BLaER1 (cell line): Measurements from ENCODE around the gene TBX4.
A peak's percentile ranks its signal among the peaks of the same experiment; 100 is the strongest.

ENCODE experiments used
- H3K27ac ChIP-seq: shearing (Covaris generic); formaldehyde crosslinking; 2 replicates; pipeline ENCODE4 v1.8.1; 2022
- H3K27me3 ChIP-seq: shearing (Covaris generic); formaldehyde crosslinking; 2 replicates; pipeline ENCODE4 v1.8.1; 2022
- H3K36me3 ChIP-seq: shearing (Covaris generic); formaldehyde crosslinking; 2 replicates; pipeline ENCODE4 v1.8.1; 2022
- H3K4me1 ChIP-seq: shearing (Covaris generic); formaldehyde crosslinking; 2 replicates; pipeline ENCODE4 v1.8.1; 2022
- H3K4me2 ChIP-seq: shearing (Covaris generic); formaldehyde crosslinking; 2 replicates; pipeline ENCODE4 v1.8.1; 2022
- H3K4me3 ChIP-seq: shearing (Covaris generic); formaldehyde crosslinking; 2 replicates; pipeline ENCODE4 v1.8.1; 2022
- H3K9ac ChIP-seq: shearing (Covaris generic); formaldehyde crosslinking; 2 replicates; pipeline ENCODE4 v1.8.1; 2022
- H3K9me3 ChIP-seq: shearing (Covaris generic); formaldehyde crosslinking; 2 replicates; pipeline ENCODE4 v1.8.1; 2022
- H4K20me1 ChIP-seq: shearing (Covaris generic); formaldehyde crosslinking; 2 replicates; pipeline ENCODE4 v1.8.1; 2022
- Cebpa-rat ChIP-seq: shearing (Covaris generic); IDR thresholded peaks from 2 replicates; pipeline ENCODE4 v1.8.1; 2022

The TBX4 gene

DNA sequence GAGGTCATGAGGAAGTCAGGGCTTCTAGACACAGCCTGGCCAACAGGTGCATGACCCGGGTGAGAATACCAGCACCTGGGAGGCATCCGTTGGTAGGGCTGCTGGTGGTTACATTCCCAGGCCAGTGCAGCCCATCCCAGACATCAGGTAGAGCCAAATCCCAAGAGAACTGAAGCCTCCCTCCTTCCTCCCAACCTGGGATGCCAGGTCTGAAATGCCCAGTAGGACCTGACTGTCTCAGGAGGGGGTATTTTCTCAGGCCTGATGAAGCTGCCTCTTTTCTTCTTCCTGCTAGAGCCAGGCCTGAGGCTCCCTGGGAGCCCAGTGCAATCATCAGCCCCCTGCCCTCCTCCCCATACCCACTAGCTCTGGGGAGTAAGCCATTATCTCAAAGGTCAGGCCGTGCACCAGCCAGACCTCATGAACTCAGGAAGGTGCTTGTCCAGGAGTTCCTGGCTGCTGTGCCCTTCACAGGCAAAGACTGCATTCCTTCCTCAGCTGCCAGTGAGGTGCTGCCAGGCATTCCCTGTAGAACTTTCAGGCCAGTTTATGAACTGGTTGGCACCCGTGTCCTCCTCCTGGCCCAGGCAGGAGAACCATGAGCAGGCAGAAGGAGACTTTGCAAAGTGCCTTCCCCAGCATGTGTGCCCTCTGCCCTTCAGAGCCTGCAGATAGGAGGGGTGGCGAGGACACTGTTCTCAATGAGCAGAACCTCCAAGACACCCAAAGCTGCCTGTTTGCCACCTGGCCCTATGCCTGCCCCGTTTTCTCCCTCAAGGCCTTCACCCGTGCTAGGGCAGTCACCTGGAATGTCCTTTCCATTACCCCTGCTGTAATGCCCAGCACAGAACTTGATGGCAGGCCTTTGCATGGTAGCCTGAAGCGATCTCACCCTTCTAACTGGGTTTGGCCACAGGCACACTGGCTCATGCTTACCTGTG is 45.0 kb upstream of the TBX4 start:
- no peaks in the 10 kb centered on the region; the same call in 1 of the 2 replicates for H3K9me3 ChIP-seq
- no peak overlapping the region for H3K4me2 ChIP-seq
- H3K36me3 ChIP-seq: no peaks in the 10 kb centered on the region
- peaks cover 79% of the 10 kb centered on the region for H4K20me1 ChIP-seq
- H3K4me3 ChIP-seq: no peak overlapping the region
- no peak overlapping the region for H3K9ac ChIP-seq
- peaks cover 54% of the 10 kb centered on the region for H3K4me1 ChIP-seq
- no peak for TF ChIP-seq Cebpa-rat
- peaks cover 100% of the 10 kb centered on the region for H3K27me3 ChIP-seq
- H3K27ac ChIP-seq: no peak overlapping the region

DNA sequence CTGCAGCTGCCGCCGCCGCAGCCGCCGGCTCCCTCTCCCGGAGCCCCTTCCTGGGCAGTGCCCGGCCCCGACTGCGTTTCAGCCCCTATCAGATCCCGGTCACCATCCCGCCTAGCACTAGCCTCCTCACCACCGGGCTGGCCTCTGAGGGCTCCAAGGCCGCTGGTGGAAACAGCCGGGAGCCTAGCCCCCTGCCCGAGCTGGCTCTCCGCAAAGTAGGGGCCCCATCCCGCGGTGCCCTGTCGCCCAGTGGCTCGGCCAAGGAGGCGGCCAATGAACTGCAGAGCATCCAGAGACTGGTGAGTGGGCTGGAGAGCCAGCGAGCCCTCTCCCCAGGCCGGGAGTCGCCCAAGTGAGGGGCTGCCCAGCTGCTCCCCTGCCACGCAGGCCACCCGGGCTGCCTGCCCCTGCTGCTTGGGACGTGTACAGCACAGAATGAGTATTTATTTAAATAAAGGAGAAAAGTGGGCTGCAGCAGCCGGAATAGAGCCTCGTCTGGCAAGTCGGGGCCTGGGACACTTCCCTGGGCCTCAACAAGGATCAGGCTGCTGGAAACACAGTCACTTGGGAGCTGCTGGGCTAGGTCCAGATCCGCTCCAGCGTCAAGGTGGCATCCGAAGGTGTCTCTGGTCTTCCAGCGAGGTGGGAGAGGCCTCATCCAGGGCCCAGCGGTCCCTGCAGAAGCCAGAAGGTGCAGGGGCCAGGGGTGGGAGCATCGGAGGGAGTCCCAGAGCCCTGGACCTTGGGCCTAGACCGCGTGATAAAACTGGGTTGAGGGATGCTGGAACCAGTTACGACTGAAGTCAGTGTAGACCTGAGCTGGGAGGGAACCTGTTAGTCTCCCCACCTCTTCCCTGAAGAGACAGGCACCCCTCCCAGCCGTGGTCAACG is 43.8 kb upstream of the TBX4 start:
- H4K20me1 ChIP-seq: peaks cover 67% of the 10 kb centered on the region
- H3K27me3 ChIP-seq: peaks cover 100% of the 10 kb centered on the region
- H3K4me1 ChIP-seq: peaks cover 54% of the 10 kb centered on the region
- H3K27ac ChIP-seq: no peak overlapping the region
- TF ChIP-seq Cebpa-rat: no peak
- no peaks in the 10 kb centered on the region; the same call in 1 of the 2 replicates for H3K9me3 ChIP-seq
- H3K4me2 ChIP-seq: peak overlapping the region; percentile 97
- H3K4me3 ChIP-seq: peak overlapping the region; percentile 67
- no peak overlapping the region for H3K9ac ChIP-seq
- H3K36me3 ChIP-seq: no peaks in the 10 kb centered on the region

DNA sequence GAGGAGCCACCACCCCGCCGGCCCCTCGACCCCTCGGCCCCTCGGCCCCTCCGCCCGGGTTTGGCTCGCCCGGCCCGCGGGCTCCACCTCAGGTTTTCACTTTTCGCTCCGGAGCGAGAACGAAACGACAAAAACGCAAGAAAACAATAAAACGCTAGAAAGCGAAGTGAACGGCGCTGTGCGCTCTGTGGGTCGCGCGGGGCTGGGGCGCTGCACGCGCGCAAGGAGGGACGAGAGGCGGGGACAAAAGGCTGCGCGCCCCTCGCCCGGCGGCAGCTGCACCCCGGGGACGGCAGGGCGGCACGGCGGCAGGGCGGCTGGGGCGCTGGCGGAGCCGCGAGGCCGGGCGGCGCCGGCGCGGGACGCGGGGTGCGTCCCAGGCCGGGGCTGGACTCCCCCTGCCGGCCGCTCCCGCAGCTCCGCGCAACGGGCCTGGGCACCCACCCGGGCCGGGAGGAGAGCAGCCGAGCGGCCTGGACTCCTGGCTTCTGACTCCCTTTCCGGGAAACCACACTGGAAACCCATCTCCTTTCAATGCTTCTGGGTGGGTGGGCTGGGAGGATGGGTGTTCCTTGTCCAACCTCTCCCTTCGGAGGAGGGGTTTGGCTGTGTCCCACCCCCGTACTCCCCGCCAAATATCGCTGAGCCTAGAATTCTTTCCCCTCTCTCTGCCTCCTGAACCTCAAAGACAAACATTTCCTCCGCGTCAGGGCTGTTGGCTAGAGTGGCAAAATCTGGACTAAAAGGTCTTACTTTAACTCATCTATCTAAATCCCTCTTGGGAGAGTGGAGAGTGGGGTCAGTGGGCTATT is 42.7 kb upstream of the TBX4 start:
- peak overlapping the region; percentile 68 for H3K4me3 ChIP-seq
- TF ChIP-seq Cebpa-rat: no peak
- no peaks in the 10 kb centered on the region for H3K36me3 ChIP-seq
- peaks cover 45% of the 10 kb centered on the region for H3K4me1 ChIP-seq
- H3K9ac ChIP-seq: no peak overlapping the region
- no peaks in the 10 kb centered on the region; the same call in 1 of the 2 replicates for H3K9me3 ChIP-seq
- H3K4me2 ChIP-seq: peak overlapping the region; percentile 97
- no peak overlapping the region for H3K27ac ChIP-seq
- H4K20me1 ChIP-seq: peaks cover 56% of the 10 kb centered on the region
- peaks cover 94% of the 10 kb centered on the region for H3K27me3 ChIP-seq

DNA sequence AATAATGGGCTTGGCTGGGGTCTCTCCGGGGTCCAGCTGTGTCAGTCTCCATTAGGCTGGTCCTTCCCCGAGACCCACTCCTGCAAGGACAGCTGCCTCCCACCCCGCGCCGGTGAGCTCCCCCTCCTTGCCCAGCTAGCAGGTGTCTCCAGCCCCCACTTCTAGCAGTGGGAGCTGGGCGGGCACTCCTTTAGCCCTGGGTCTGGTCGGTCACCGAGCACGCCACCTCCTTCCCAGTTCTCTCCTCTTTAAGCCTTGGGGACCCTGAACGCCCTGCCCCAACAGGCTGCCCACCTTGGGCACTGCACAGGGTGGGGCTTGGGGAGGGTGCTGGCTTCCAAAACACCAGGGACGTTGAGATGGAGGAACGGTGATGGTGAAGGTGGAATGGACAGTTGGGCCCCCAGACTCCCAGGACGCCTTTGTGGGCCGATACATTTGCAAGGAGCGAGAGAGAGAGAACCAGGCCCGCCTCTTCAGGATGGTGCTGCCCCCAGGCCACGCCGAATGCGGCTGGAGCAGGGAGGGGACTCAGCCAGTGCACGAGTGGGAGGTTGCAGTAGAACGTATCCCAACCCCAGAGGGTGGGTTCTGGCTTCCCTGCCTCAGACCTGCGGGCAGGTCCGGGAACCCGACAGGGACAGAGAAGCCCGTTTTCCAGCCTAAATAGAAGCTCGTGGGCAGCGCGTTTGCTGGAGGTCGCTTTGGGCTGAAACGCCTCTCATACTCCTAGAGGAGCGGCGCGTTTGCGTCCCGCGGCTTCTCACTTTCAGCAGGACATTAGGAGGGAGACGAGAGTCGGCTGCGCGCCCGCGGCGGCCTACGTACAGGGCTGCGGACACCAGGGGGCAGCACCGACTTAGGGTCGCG is 41.8 kb upstream of the TBX4 start:
- Histone ChIP-seq H3K4me1 (peaks cover 36% of the 10 kb centered on the region), H3K9ac (no peak overlapping the region), H4K20me1 (peaks cover 47% of the 10 kb centered on the region), H3K4me3 (peak overlapping the region; percentile 68), H3K9me3 (no peaks in the 10 kb centered on the region; the same call in 1 of the 2 replicates), H3K36me3 (no peaks in the 10 kb centered on the region), H3K27ac (no peak overlapping the region), H3K27me3 (peaks cover 90% of the 10 kb centered on the region), H3K4me2 (peak overlapping the region; percentile 97)
- no peak for TF ChIP-seq Cebpa-rat

DNA sequence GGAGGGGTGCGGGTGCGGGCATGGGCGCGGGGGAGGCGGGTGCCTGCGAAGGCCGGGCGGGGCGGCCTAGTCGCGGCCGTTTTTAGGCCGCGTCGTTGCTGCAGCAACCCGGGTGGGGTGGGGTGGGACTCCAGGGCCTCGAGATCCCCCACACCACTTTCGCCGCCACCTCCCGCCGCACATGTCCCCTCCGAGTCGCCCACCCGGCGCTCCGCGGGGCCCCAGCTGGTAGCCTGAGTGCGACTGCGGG is 41.3 kb upstream of the TBX4 start:
- H3K4me2 ChIP-seq: peak overlapping the region; percentile 97
- peaks cover 38% of the 10 kb centered on the region for H3K4me1 ChIP-seq
- H3K9ac ChIP-seq: 0 out of 2 replicates have a peak overlapping the region, but pooled peaks have one; percentile 5
- H3K27ac ChIP-seq: 0 out of 2 replicates have a peak overlapping the region, but pooled peaks have one; percentile 0
- peak overlapping the region; percentile 68 for H3K4me3 ChIP-seq
- TF ChIP-seq Cebpa-rat: no peak
- H3K9me3 ChIP-seq: no peaks in the 10 kb centered on the region; the same call in 1 of the 2 replicates
- H3K27me3 ChIP-seq: peaks cover 84% of the 10 kb centered on the region
- no peaks in the 10 kb centered on the region for H3K36me3 ChIP-seq
- peaks cover 42% of the 10 kb centered on the region for H4K20me1 ChIP-seq

DNA sequence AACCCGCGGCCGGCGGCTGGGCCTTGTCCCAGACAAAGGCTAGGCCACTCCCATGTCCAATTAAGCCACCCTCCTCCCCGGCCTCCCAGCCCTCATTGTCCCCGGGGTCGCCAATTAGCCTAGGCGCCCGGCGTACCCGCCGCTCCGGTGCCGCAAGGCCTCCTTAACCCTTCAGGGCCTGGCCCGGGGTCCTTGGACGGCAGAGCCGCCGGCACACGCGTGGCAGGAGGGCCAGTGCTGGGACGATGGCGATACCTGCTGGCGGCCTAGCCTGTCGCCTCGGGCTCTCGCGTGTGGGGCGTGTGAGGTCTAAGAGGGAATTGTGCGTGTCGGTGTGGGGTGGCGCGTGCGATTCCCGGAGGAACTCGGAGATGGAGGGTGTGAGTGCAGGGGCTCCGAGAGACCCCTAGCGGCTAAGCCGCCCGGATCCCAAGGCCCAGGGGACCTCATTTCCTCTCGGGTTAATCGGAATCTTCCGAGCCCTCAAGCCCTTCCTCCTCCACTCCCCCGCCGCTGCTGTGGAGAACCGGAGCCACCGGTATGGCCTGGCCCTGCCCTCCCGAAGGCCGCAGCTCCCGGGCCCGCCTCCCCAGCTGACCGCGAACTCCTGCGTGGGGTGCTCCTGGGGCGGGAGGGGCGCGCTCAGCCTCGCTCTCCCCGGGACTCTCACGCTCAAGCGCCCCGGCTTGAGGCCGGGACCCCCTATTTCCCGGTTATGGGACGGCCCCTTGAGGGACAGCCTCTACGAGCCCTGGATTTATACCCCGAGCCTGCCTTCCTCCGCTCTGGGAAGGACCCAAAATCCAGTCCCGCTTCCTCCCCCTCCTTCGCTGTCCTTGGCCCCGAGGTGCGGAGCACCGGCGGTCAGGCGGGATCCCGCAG is 40.7 kb upstream of the TBX4 start:
- Histone ChIP-seq H4K20me1 (peaks cover 37% of the 10 kb centered on the region), H3K36me3 (no peaks in the 10 kb centered on the region), H3K9me3 (no peaks in the 10 kb centered on the region; the same call in 1 of the 2 replicates), H3K4me1 (peaks cover 43% of the 10 kb centered on the region), H3K9ac (peak overlapping the region; percentile 36; the same call in 1 of the 2 replicates), H3K4me2 (peak overlapping the region; percentile 97), H3K27ac (0 out of 2 replicates have a peak overlapping the region, but pooled peaks have one; percentile 0), H3K4me3 (peak overlapping the region; percentile 68), H3K27me3 (peaks cover 79% of the 10 kb centered on the region)
- no peak for TF ChIP-seq Cebpa-rat

DNA sequence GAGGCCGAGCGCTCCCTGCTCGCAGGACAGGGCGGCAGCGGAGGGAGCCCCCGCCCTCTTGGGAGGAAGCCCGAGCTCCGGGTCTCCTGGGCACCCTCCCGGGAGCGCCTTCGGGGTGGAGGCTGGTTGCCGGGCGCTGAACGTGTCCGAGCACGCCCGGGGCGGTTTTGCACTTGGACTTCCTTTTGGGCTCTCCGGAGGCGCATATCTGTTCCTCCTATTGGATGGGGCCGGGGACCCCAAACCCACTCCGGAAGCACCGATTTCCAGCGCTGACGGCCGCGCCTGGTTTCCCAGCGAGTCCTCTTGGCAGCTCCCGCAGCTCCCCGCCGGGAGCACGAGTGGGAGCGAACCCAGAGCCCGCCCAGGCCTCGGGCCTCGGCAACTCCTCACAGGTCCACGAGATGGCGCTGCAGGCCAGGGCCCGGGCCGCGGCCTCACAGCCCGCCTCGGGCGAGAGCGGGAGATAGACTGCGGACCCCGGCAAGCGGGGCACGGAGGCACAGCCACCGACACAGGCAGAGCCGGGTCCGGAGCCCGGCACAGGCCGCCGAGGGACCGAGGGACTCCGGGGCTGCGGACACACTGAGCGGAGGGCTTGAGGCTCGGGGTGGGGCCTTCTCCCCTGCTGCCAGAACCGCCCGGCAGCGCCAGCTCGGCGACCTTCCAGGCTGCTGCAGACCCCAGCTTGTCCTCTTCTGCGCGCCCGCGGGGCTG is 39.9 kb upstream of the TBX4 start:
- Histone ChIP-seq H3K36me3 (no peaks in the 10 kb centered on the region), H3K27ac (no peak overlapping the region), H3K27me3 (peaks cover 71% of the 10 kb centered on the region), H4K20me1 (peaks cover 31% of the 10 kb centered on the region), H3K4me1 (peaks cover 48% of the 10 kb centered on the region), H3K4me3 (peak overlapping the region; percentile 68), H3K4me2 (peak overlapping the region; percentile 97), H3K9me3 (no peaks in the 10 kb centered on the region; the same call in 1 of the 2 replicates), H3K9ac (peak overlapping the region; percentile 36; the same call in 1 of the 2 replicates)
- no peak for TF ChIP-seq Cebpa-rat
